Epithelial cell of esophagus (primary cell): Measurements from ENCODE around the gene SFN.
"Not testable (repeated sequence)": the region's sequence is repeated elsewhere in the genome, so short reads cannot be mapped to it uniquely, and the experiment has no call there.

Experiments
- DNase-seq: peaks from one replicate; pipeline ENCODE4 v3.0.0; 2010; ENCODE audit warnings: low read depth
- H3K4me3 ChIP-seq: 2 replicates; pipeline ENCODE4 v1.5.1; 2011; ENCODE audit warnings: mild to moderate bottlenecking, low read length, control low read depth
- CTCF ChIP-seq: IDR thresholded peaks from 2 replicates; pipeline ENCODE4 v1.5.1; 2011; ENCODE audit warnings: low read depth, mild to moderate bottlenecking, low read length, control low read depth, inconsistent platforms; ENCODE audit not compliant: insufficient read depth; ENCODE audit errors: missing control alignments

The SFN gene

GRCh38 chr1:26831546-26832248, 31.3 kb upstream of the SFN start:
- no peak for TF ChIP-seq CTCF
- no peak overlapping the region for H3K4me3 ChIP-seq
- DNase-seq = peak; percentile 58

GRCh38 chr1:26832249-26832960, 30.5 kb upstream of the SFN start:
- TF ChIP-seq CTCF = no peak
- no peak overlapping the region for H3K4me3 ChIP-seq
- no peak for DNase-seq

- TF ChIP-seq CTCF = no peak
- H3K4me3 ChIP-seq = no peak overlapping the region
- no peak for DNase-seq
Observed at GRCh38 chr1:26833432-26834405, 29.2 kb upstream of the SFN start.

- DNase-seq, H3K4me3 ChIP-seq: not testable (repeated sequence)
Observed at GRCh38 chr1:26837665-26838064, 25.3 kb upstream of the SFN start.

- no peak for TF ChIP-seq CTCF
- H3K4me3 ChIP-seq = no peak overlapping the region
- DNase-seq = no peak
Observed at GRCh38 chr1:26838474-26839338, 24.2 kb upstream of the SFN start.

GRCh38 chr1:26839339-26839722, 23.6 kb upstream of the SFN start:
- TF ChIP-seq CTCF = no peak
- no peak overlapping the region for H3K4me3 ChIP-seq
- no peak for DNase-seq
